HG02763 (cell line): ENCODE results near the gene SIX4.

Experiments
- ATAC-seq: cut with Tn5 transposase; IDR thresholded peaks from one replicate; pipeline ENCODE4 v1.9.1; 2021; ENCODE audit warnings: mild to moderate bottlenecking, moderate library complexity; ENCODE audit not compliant: unreplicated experiment

The SIX4 gene

GRCh38 chr14:60662982-60663381 is 61.2 kb downstream of the SIX4 start:
- no peak for ATAC-seq

GRCh38 chr14:60661721-60662120 is 62.4 kb downstream of the SIX4 start:
- no peak for ATAC-seq
